HCT116 (cell line): Measurements from ENCODE around the gene MED25. TPM values are rescaled to one million over a fixed set of nuclear protein-coding genes. Genes with fewer than 3 reads are reported as not detected.

Experiments
- ATAC-seq: fragments of 200-7000 bp; cut with Tn5 transposase; 2 replicates; pipeline ENCODE4 v1.9.1; 2020; ENCODE audit warnings: mild to moderate bottlenecking, moderate library complexity
- BruUV-seq: library from RNA; stranded (reverse); fragments of 400-500 nt; replicated peaks from 2 replicates; lab custom pipeline; 2021; lab: Mats Ljungman, UMichigan
- CTCF ChIA-PET: fragments of 300-600 bp; sonication (Branson Sonifier 250); formaldehyde crosslinking; loops from one replicate; lab custom pipeline; 2021; ENCODE audit warnings: antibody characterized with exemption; lab: Charles Lee
- POLR2A ChIA-PET: fragments of 300-600, 350-600 bp; sonication (Branson Sonifier 250); formaldehyde crosslinking; loops from one replicate; lab custom pipeline; 2021; ENCODE audit warnings: antibody characterized with exemption; lab: Charles Lee
- RAD21 ChIA-PET, 2 experiments: fragments of 300-600 bp; sonication (Branson Sonifier 250); formaldehyde crosslinking; loops; one replicate each; lab custom pipeline; 2023; ENCODE audit warnings: low total read pairs in 2 of 2; ENCODE audit not compliant: uncharacterized antibody in 2 of 2, unreplicated experiment in 2 of 2, low non-redundant PET in 1 of 2; lab: Charles Lee
- DNase-seq: peaks from one replicate; pipeline ENCODE4 v3.0.0-alpha.2; 2010; ENCODE audit warnings: low read depth, low spot score
- H2AFZ ChIP-seq: fragments of 200-600 bp; shearing (Covaris generic), sonication (generic); 2 replicates; pipeline ENCODE4 v1.6.1; 2017; ENCODE audit warnings: low read depth, mixed run types, mixed read lengths, antibody characterized with exemption, low read length; ENCODE audit not compliant: poor library complexity, severe bottlenecking
- H3K27ac ChIP-seq: 2 replicates; pipeline ENCODE4 v1.5.1; 2012; ENCODE audit warnings: low read depth, low read length
- H3K27me3 ChIP-seq: fragments of 200-600 bp; sonication (generic); 2 replicates; pipeline ENCODE4 v1.6.1; 2016; ENCODE audit warnings: mixed run types, low read length, mixed read lengths; ENCODE audit not compliant: insufficient read depth
- H3K36me3 ChIP-seq, 2 experiments: fragments of 200-500 bp in 1 of 2; fragments of 200-600 bp in 1 of 2; sonication (Bioruptor generic) in 1 of 2; sonication (generic) in 1 of 2; 2 replicates each; pipeline versions ENCODE4 v1.5.1 to v1.6.1; 2014 to 2016; ENCODE audit warnings: low read length in 2 of 2, inconsistent platforms in 1 of 2, mixed read lengths in 1 of 2, mixed run types in 1 of 2; ENCODE audit not compliant: insufficient read depth in 2 of 2, control insufficient read depth in 1 of 2
- H3K4me1 ChIP-seq, 2 experiments: fragments of 200-600 bp in 1 of 2; sonication (generic) in 1 of 2; 2 replicates each; pipeline versions ENCODE4 v1.5.1 to v1.6.1; 2012 to 2017; ENCODE audit warnings: low read length in 2 of 2, inconsistent platforms in 1 of 2, mild to moderate bottlenecking in 1 of 2, mixed read lengths in 1 of 2, mixed run types in 1 of 2, moderate library complexity in 1 of 2; ENCODE audit not compliant: insufficient read depth in 2 of 2, control insufficient read depth in 1 of 2
- H3K4me2 ChIP-seq: fragments of 200-600 bp; sonication (generic); 2 replicates; pipeline ENCODE4 v1.6.1; 2017; ENCODE audit warnings: mixed run types, low read length, mixed read lengths
- H3K4me3 ChIP-seq, 2 experiments: fragments of 200-600 bp in 1 of 2; sonication (generic) in 1 of 2; replicated peaks in 1 of 2; 2 replicates each; pipeline ENCODE4 v1.5.1; 2011 to 2016; ENCODE audit warnings: low read length in 2 of 2, control low read depth in 1 of 2, low read depth in 1 of 2, mild to moderate bottlenecking in 1 of 2, mixed read lengths in 1 of 2, mixed run types in 1 of 2
- H3K79me2 ChIP-seq: fragments of 200-600 bp; sonication (generic); 2 replicates; pipeline ENCODE4 v1.6.1; 2017; ENCODE audit warnings: mild to moderate bottlenecking, mixed run types, low read length, moderate library complexity, mixed read lengths; ENCODE audit not compliant: insufficient read depth
- H3K9ac ChIP-seq: fragments of 200-600 bp; sonication (generic); 2 replicates; pipeline ENCODE4 v1.6.1; 2016; ENCODE audit warnings: low read length, mixed read lengths
- H3K9me2 ChIP-seq: fragments of 200-600 bp; sonication (generic), shearing (Covaris generic); 2 replicates; pipeline ENCODE4 v1.6.1; 2017; ENCODE audit warnings: mixed run types, mild to moderate bottlenecking, moderate library complexity; ENCODE audit not compliant: insufficient read depth
- H3K9me3 ChIP-seq, 2 experiments: fragments of 200-500 bp in 1 of 2; fragments of 200-600 bp in 1 of 2; sonication (Bioruptor generic) in 1 of 2; sonication (generic) in 1 of 2; 2 replicates each; pipeline ENCODE4 v1.6.1; 2014 to 2017; ENCODE audit warnings: low read length in 2 of 2, mixed read lengths in 2 of 2, inconsistent platforms in 1 of 2, low read depth in 1 of 2, mild to moderate bottlenecking in 1 of 2, mixed run types in 1 of 2, moderate library complexity in 1 of 2; ENCODE audit not compliant: control insufficient read depth in 1 of 2, insufficient read depth in 1 of 2
- H4K20me1 ChIP-seq: fragments of 200-600 bp; sonication (generic), shearing (Covaris generic); 2 replicates; pipeline ENCODE4 v1.6.1; 2017; ENCODE audit warnings: mixed run types, mild to moderate bottlenecking, moderate library complexity; ENCODE audit not compliant: insufficient read depth
- FOSL1 ChIP-seq: IDR thresholded peaks from 2 replicates; pipeline ENCODE4 v1.6.1; 2012; ENCODE audit warnings: low read depth
- POLR2A ChIP-seq: IDR thresholded peaks from 2 replicates; pipeline ENCODE4 v1.7.0; 2011; ENCODE audit warnings: borderline replicate concordance; ENCODE audit not compliant: insufficient read depth, insufficient read length; ENCODE audit errors: extremely low read depth
- SIN3A ChIP-seq: IDR thresholded peaks from 2 replicates; pipeline ENCODE4 v1.6.1; 2012; ENCODE audit warnings: low read depth
- intact Hi-C: fragments of 100-400 bp; cut with micrococcal nuclease; formaldehyde crosslinking; loops from 2 replicates; pipeline ENCODE4 v1.10.0; 2022
- total RNA-seq: library from RNA; stranded (reverse); gene quantifications from one replicate; pipeline ENCODE4 v1.2.1, GENCODE V29; 2021; ENCODE audit not compliant: unreplicated experiment
- TF ChIP-seq, protein P1 (sequence below): IDR thresholded peaks from 2 replicates; pipeline ENCODE4 v1.6.1; 2012

MED25 gene
- total RNA-seq, 1 experiment from 2014 or later: 77.7 TPM

GRCh38 chr19:49855277-49855675 is 37.2 kb downstream of the MED25 start:
- intact Hi-C loops: no loop called here
- no peaks in the 10 kb centered on the region for H4K20me1 ChIP-seq
- H3K9me2 ChIP-seq: no peaks in the 10 kb centered on the region
- no peak for ATAC-seq
- TF ChIP-seq POLR2A: peak; percentile 40
- TF ChIP-seq, protein P1, sequence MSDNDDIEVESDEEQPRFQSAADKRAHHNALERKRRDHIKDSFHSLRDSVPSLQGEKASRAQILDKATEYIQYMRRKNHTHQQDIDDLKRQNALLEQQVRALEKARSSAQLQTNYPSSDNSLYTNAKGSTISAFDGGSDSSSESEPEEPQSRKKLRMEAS: no peak
- POLR2A ChIA-PET: interaction anchor here (1.7 kb wide), 1 partner anchor 10 kb away, joined by 6 read pairs; no protein-coding TSS in a partner anchor
- H3K27ac ChIP-seq: peak overlapping the region; percentile 48
- H3K9me3 ChIP-seq: no peaks in the 10 kb centered on the region
- no peak overlapping the region for H2AFZ ChIP-seq
- BruUV-seq: no TSS peak
- DNase-seq: no peak
- H3K79me2 ChIP-seq: peaks cover 44% of the 10 kb centered on the region
- H3K36me3 ChIP-seq: peaks cover 5 to 17% of the 10 kb centered on the region in 2 experiments; a peak in 3 of 4 replicates
- no peaks in the 10 kb centered on the region for H3K27me3 ChIP-seq
- H3K4me2 ChIP-seq: no peak overlapping the region
- CTCF ChIA-PET: no interaction called here
- no peak overlapping the region for H3K9ac ChIP-seq
- RAD21 ChIA-PET: no interaction called here
- H3K4me3 ChIP-seq: no peak overlapping the region
- H3K4me1 ChIP-seq: peaks cover 10 to 31% of the 10 kb centered on the region in 2 experiments

DNA sequence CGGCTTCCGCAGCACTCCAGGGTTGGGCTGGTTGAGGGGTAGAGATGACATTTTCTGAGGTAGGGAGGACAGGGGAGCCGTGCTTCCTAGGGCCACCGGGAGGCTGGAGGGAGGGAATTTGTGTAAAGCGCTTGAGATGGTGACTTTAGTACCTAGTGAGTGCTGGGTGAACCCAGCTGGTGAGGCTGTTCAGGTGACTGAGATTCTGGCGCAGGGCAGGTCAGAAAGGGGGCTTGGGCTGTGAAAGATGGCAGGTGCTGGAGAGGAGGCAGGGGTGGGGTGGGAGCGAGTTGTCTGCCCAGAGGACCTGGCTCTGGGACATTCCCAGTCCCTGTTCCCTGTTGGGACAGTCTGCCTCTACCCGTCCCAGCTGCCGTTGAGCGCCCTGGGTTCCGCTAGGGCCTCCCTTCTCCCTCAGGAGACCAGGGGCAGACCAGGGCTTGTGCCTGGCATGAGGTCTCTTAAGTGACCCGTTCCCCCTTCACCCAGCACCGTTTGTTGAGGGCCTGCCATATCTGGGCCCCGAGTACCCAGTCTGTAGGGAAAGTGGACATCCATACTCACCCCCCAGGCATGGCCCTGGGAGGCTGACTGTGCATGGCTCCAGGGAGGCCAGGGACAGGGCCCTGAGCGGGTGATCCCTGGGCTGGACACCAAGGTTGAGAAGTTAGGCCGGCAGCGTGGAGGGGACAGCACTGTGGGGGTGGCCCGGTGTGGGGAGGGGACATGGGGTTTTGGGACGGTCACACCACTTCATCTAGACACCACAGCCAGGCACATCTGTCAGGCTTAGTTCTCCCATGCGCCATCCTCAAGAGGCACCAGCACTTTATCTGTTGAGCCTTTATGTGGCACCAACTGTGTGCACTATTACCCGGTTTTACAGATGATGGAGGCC is 37.8 kb downstream of the MED25 start:
- no peaks in the 10 kb centered on the region for H3K9me3 ChIP-seq
- no peak overlapping the region for H3K9ac ChIP-seq
- no peak overlapping the region for H3K4me2 ChIP-seq
- ChIA-PET CTCF (no interaction called here), POLR2A (interaction anchor here (1.7 kb wide), 1 partner anchor 9 kb away, joined by 6 read pairs; no protein-coding TSS in a partner anchor), RAD21 (no interaction called here)
- H3K36me3 ChIP-seq: peaks cover 6 to 20% of the 10 kb centered on the region in 2 experiments; a peak in 3 of 4 replicates
- H3K9me2 ChIP-seq: no peaks in the 10 kb centered on the region
- no peak overlapping the region for H2AFZ ChIP-seq
- intact Hi-C loops: no loop called here
- peak; percentile 8 for ATAC-seq
- H4K20me1 ChIP-seq: no peaks in the 10 kb centered on the region
- TF ChIP-seq SIN3A (0 out of 2 replicates have a peak, but pooled peaks have one; percentile 24), POLR2A (peak; percentile 21), FOSL1 (no peak)
- peaks cover 9 to 35% of the 10 kb centered on the region in 2 experiments for H3K4me1 ChIP-seq
- peaks cover 44% of the 10 kb centered on the region for H3K79me2 ChIP-seq
- no peak overlapping the region for H3K4me3 ChIP-seq
- H3K27ac ChIP-seq: peak overlapping the region; percentile 48
- no peak for DNase-seq
- no TSS peak for BruUV-seq
- no peaks in the 10 kb centered on the region for H3K27me3 ChIP-seq
